Activated naive CD8-positive, alpha-beta T cell treated with anti-CD3 and anti-CD28 coated beads, Interleukin-2, amount 10 ng/mL, durations not matched to agents 7 days and 5 days (primary cell): ENCODE data around the gene DDIAS. TPM values are rescaled to one million over a fixed set of nuclear protein-coding genes. Genes with fewer than 3 reads are reported as not detected.
A peak's percentile ranks its signal among the peaks of the same experiment; 100 is the strongest.
"Not testable (repeated sequence)": the region's sequence is repeated elsewhere in the genome, so short reads cannot be mapped to it uniquely, and the experiment has no call there.

ENCODE experiments used
- ATAC-seq: fragments of 150-1000 bp; cut with Tn5 transposase; one replicate; pipeline ENCODE4 v1.10.0; 2021; ENCODE audit warnings: low read depth, moderate library complexity
- POLR2A ChIA-PET: fragments of 350-600 bp; sonication (Branson Sonifier 250); formaldehyde crosslinking; loops from one replicate; lab custom pipeline; 2021; ENCODE audit warnings: antibody characterized with exemption; lab: Charles Lee
- DNase-seq: peaks from one replicate; pipeline ENCODE4 v3.0.0; 2021
- H3K27ac Mint-ChIP-seq: one replicate; pipeline ENCODE4 v1.8.0; 2022; ENCODE audit warnings: mild to moderate bottlenecking, mixed read lengths
- H3K27me3 Mint-ChIP-seq: one replicate; pipeline ENCODE4 v1.8.0; 2022; ENCODE audit warnings: mild to moderate bottlenecking, moderate library complexity, mixed read lengths
- H3K36me3 Mint-ChIP-seq: one replicate; pipeline ENCODE4 v1.8.0; 2021; ENCODE audit warnings: mild to moderate bottlenecking, mixed read lengths
- H3K4me1 Mint-ChIP-seq: one replicate; pipeline ENCODE4 v1.8.0; 2021; ENCODE audit warnings: mixed read lengths
- H3K4me3 Mint-ChIP-seq: one replicate; pipeline ENCODE4 v1.8.0; 2022; ENCODE audit warnings: mild to moderate bottlenecking, moderate library complexity, mixed read lengths
- H3K9me3 Mint-ChIP-seq: one replicate; pipeline ENCODE4 v1.8.0; 2021; ENCODE audit warnings: mixed read lengths
- total RNA-seq, 2 experiments: library from RNA; stranded (reverse); gene quantifications; one replicate each; pipeline ENCODE4 v1.2.3, GENCODE V29; 2021

DDIAS gene
- total RNA-seq = 10 to 100 TPM in 1 of 2 experiments, 1 to 10 TPM in 1; 8.8 to 10.6 TPM

GRCh38 chr11:82901165-82901921, at the start of gene DDIAS:
Gene DDIAS, plus strand, starts transcription at chr11:82901736. Its CDS starts 13,003 bp downstream, at chr11:82914739.
- H3K27ac Mint-ChIP-seq = peak within 1 kb of the TSS; percentile 99
- H3K9me3 Mint-ChIP-seq = no peaks in the 10 kb centered on the region
- H3K36me3 Mint-ChIP-seq = peaks cover 4% of the 10 kb centered on the region
- DNase-seq (peak; percentile 87), ATAC-seq (peak; percentile 62)
- peaks cover 47% of the 10 kb centered on the region for H3K4me1 Mint-ChIP-seq
- POLR2A ChIA-PET = interaction anchor here (0.6 to 4.0 kb wide), 20 partner anchors 13 to 385 kb away, joined by 3 to 43 read pairs (median 4); partner anchors contain the start of genes ANKRD42, CCDC90B, PCF11 and RAB30
- no peaks in the 10 kb centered on the region for H3K27me3 Mint-ChIP-seq
- peak within 1 kb of the TSS; percentile 99 for H3K4me3 Mint-ChIP-seq

DNA sequence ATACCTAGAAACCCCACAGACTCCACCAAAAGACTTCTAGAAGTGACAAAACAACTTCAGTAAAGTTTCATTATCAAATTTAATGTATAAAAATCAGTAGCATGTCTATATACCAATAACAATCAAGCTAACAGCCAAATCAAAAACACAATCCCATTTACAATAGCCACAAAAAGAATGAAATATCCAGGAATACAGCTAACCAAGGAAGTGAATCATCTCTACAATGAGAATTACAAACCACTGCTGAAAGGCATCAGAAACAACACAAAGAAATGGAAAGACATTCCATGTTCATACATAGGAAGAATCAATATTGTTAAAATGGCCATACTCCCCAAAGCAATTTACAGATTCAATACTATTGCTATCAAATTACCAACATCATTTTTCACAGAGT, 47.3 kb upstream of the DDIAS start:
- ATAC-seq (no peak), DNase-seq (no peak)
- H3K4me3 Mint-ChIP-seq = no peak overlapping the region
- H3K27ac Mint-ChIP-seq = no peak overlapping the region
- POLR2A ChIA-PET = no interaction called here
- no peaks in the 10 kb centered on the region for H3K9me3 Mint-ChIP-seq
- peaks cover 2% of the 10 kb centered on the region for H3K36me3 Mint-ChIP-seq
- no peaks in the 10 kb centered on the region for H3K27me3 Mint-ChIP-seq
- H3K4me1 Mint-ChIP-seq = peaks cover 7% of the 10 kb centered on the region

DNA sequence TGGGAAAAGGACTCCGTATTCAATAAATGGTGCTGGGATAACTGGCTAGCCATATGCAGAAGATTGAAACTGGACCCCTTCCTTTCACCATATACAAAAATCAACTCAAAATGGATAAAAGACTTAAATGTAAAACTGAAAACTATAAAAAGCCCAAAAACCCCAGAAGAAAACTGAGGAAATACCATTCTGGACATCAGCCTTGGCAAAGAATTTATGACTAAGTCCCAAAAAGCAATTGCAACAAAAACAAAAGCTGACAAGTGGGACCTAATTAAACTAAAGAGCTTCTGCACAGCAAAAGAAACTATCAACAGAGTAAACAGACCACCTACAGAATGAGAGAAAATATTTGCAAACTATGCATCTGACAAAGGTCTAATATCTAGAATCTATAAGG, 46.6 kb upstream of the DDIAS start:
- DNase-seq, H3K27ac Mint-ChIP-seq, ATAC-seq, H3K4me1 Mint-ChIP-seq, H3K9me3 Mint-ChIP-seq, H3K27me3 Mint-ChIP-seq, H3K36me3 Mint-ChIP-seq, H3K4me3 Mint-ChIP-seq, POLR2A ChIA-PET: not testable (repeated sequence)

GRCh38 chr11:82855616-82856015, 45.9 kb upstream of the DDIAS start:
- Mint-ChIP-seq H3K36me3 (peaks cover 2% of the 10 kb centered on the region), H3K4me3 (no peak overlapping the region), H3K4me1 (peaks cover 7% of the 10 kb centered on the region), H3K27ac (no peak overlapping the region), H3K9me3 (no peaks in the 10 kb centered on the region), H3K27me3 (no peaks in the 10 kb centered on the region)
- ATAC-seq (no peak), DNase-seq (no peak)
- POLR2A ChIA-PET = no interaction called here

GRCh38 chr11:82857145-82857544, 44.4 kb upstream of the DDIAS start:
- Mint-ChIP-seq H3K9me3 (no peaks in the 10 kb centered on the region), H3K36me3 (peaks cover 2% of the 10 kb centered on the region), H3K27me3 (no peaks in the 10 kb centered on the region), H3K4me3 (no peak overlapping the region), H3K27ac (no peak overlapping the region), H3K4me1 (peaks cover 7% of the 10 kb centered on the region)
- DNase-seq (no peak), ATAC-seq (no peak)
- POLR2A ChIA-PET = no interaction called here

- no peak overlapping the region for H3K4me3 Mint-ChIP-seq
- H3K27me3 Mint-ChIP-seq = no peaks in the 10 kb centered on the region
- H3K9me3 Mint-ChIP-seq = no peaks in the 10 kb centered on the region
- H3K4me1 Mint-ChIP-seq = peaks cover 7% of the 10 kb centered on the region
- no peak for DNase-seq
- H3K27ac Mint-ChIP-seq = no peak overlapping the region
- POLR2A ChIA-PET = no interaction called here
- H3K36me3 Mint-ChIP-seq = peaks cover 2% of the 10 kb centered on the region
- no peak for ATAC-seq
Observed at GRCh38 chr11:82858133-82858532, 43.4 kb upstream of the DDIAS start.

- POLR2A ChIA-PET = no interaction called here
- Mint-ChIP-seq H3K36me3 (peaks cover 2% of the 10 kb centered on the region), H3K4me1 (peaks cover 7% of the 10 kb centered on the region), H3K27me3 (no peaks in the 10 kb centered on the region), H3K4me3 (no peak overlapping the region), H3K9me3 (no peaks in the 10 kb centered on the region), H3K27ac (no peak overlapping the region)
- DNase-seq (no peak), ATAC-seq (no peak)
Observed at GRCh38 chr11:82858556-82859091, 42.9 kb upstream of the DDIAS start.

- Mint-ChIP-seq H3K4me3 (no peak overlapping the region), H3K9me3 (no peaks in the 10 kb centered on the region), H3K27ac (no peak overlapping the region), H3K4me1 (peaks cover 2% of the 10 kb centered on the region), H3K27me3 (no peaks in the 10 kb centered on the region), H3K36me3 (peaks cover 2% of the 10 kb centered on the region)
- ATAC-seq = no peak
- POLR2A ChIA-PET = no interaction called here
- DNase-seq = no peak
Observed at GRCh38 chr11:82859750-82860149, 41.8 kb upstream of the DDIAS start.

GRCh38 chr11:82862379-82862778, 39.2 kb upstream of the DDIAS start:
- peaks cover 4% of the 10 kb centered on the region for H3K4me1 Mint-ChIP-seq
- H3K36me3 Mint-ChIP-seq = no peaks in the 10 kb centered on the region
- H3K4me3 Mint-ChIP-seq = no peak overlapping the region
- DNase-seq (no peak), ATAC-seq (no peak)
- H3K27ac Mint-ChIP-seq = no peak overlapping the region
- no peaks in the 10 kb centered on the region for H3K27me3 Mint-ChIP-seq
- no peaks in the 10 kb centered on the region for H3K9me3 Mint-ChIP-seq
- POLR2A ChIA-PET = no interaction called here

GRCh38 chr11:82863209-82863608, 38.3 kb upstream of the DDIAS start:
- ATAC-seq = no peak
- no peaks in the 10 kb centered on the region for H3K27me3 Mint-ChIP-seq
- no peak overlapping the region for H3K27ac Mint-ChIP-seq
- no peak overlapping the region for H3K4me3 Mint-ChIP-seq
- DNase-seq = no peak
- no peaks in the 10 kb centered on the region for H3K36me3 Mint-ChIP-seq
- H3K4me1 Mint-ChIP-seq = peaks cover 5% of the 10 kb centered on the region
- POLR2A ChIA-PET = no interaction called here
- H3K9me3 Mint-ChIP-seq = no peaks in the 10 kb centered on the region

DNA sequence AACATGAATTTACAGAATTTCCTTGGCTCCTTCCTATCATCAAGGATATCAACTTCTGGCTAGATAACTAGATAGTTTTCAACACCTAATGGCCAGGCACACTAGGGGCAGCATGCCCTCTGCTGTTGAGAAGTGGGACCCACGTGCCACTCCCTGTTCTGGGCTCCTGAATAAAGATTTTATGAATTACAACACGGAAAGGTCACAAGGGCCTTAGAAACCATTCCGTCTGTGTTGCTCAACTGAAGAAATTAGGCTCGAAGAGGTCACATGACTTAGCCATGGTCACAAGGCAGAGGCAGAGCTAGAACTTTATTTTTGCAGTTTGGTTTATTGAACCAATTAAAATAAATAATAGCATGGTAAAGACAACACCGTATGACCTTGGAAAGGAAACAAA, 37.3 kb upstream of the DDIAS start:
- POLR2A ChIA-PET = no interaction called here
- no peaks in the 10 kb centered on the region for H3K9me3 Mint-ChIP-seq
- no peak overlapping the region for H3K27ac Mint-ChIP-seq
- H3K27me3 Mint-ChIP-seq = no peaks in the 10 kb centered on the region
- H3K36me3 Mint-ChIP-seq = no peaks in the 10 kb centered on the region
- peak; percentile 56 for ATAC-seq
- DNase-seq = peak; percentile 32
- peaks cover 2% of the 10 kb centered on the region for H3K4me1 Mint-ChIP-seq
- no peak overlapping the region for H3K4me3 Mint-ChIP-seq

DNA sequence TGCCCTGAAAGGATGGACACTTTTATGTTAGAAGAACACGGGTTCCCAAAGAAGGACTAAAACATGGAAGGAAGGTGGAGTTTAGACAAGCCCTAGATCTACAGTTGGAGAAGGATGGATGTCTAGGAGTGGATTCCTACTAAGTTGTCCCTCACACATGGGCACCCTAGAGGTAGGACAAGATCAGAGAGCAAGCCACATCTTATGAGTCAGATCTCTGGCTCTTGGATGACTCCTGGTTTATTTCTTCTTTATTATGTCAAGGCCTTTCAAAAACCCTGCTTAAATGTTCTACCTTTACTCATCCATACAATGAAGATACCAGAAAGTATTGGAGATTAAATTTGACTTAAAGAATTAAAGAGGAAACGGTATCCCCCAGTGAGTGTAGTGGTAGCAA, 35.7 kb upstream of the DDIAS start:
- Mint-ChIP-seq H3K36me3 (no peaks in the 10 kb centered on the region), H3K9me3 (no peaks in the 10 kb centered on the region), H3K4me3 (no peak overlapping the region), H3K27ac (no peak overlapping the region), H3K4me1 (peaks cover 2% of the 10 kb centered on the region), H3K27me3 (no peaks in the 10 kb centered on the region)
- ATAC-seq (no peak), DNase-seq (no peak)
- POLR2A ChIA-PET = no interaction called here

DNA sequence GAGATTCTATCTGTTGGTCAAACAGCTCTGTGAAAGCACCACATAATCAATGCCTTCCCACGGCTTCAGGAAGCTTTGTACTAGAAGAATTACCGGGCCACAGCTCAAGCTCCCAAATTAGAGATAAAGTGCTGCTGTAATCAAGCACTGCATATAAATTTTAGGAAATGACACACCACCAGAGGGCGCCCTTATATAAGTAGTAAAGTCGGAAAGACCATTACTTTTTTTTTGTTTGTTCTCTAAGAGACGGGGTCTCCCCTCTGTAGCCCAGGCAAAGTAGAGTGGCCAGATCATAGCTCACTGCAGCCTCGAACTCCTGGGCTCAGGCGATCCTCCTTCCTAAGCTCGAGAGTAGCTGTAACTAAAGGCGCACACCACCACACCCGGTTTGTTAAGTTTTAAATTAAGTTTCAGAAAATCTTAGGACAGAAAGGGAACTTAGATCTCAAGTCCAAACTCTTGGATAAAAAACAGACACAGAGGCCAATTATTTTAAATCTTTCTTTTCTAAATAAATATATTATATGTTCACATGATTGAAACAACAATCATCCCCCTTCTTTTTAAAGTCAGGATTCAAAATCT, 33.9 kb upstream of the DDIAS start:
- peak; percentile 56 for ATAC-seq
- peak overlapping the region; percentile 62 for H3K4me3 Mint-ChIP-seq
- POLR2A ChIA-PET = interaction anchor here (0.8 kb wide), 1 partner anchor 32 kb away, joined by 4 read pairs; the partner anchor contains the start of gene PRCP
- peaks cover 2% of the 10 kb centered on the region for H3K4me1 Mint-ChIP-seq
- no peaks in the 10 kb centered on the region for H3K9me3 Mint-ChIP-seq
- H3K27ac Mint-ChIP-seq = no peak overlapping the region
- no peaks in the 10 kb centered on the region for H3K36me3 Mint-ChIP-seq
- no peaks in the 10 kb centered on the region for H3K27me3 Mint-ChIP-seq
- DNase-seq = peak; percentile 51

- no peak overlapping the region for H3K27ac Mint-ChIP-seq
Observed at GRCh38 chr11:82869657-82870056, 31.9 kb upstream of the DDIAS start.

More at GRCh38 chr11:82869657-82870056, 31.9 kb upstream of the DDIAS start:
- H3K9me3 Mint-ChIP-seq = no peaks in the 10 kb centered on the region
- no peaks in the 10 kb centered on the region for H3K36me3 Mint-ChIP-seq
- peaks cover 16% of the 10 kb centered on the region for H3K4me1 Mint-ChIP-seq
- H3K4me3 Mint-ChIP-seq = no peak overlapping the region
- ATAC-seq (no peak), DNase-seq (no peak)
- POLR2A ChIA-PET = interaction anchor here (0.7 kb wide), 1 partner anchor 664 kb away, joined by 3 read pairs; no protein-coding TSS in a partner anchor
- no peaks in the 10 kb centered on the region for H3K27me3 Mint-ChIP-seq
